ENCODE results near the gene RTN4R.

GRCh38 chr22:20291604-20292063, 23.5 kb upstream of the RTN4R start:
- TF ChIP-seq EZH2 (IDR thresholded peaks at IDR 0.05; ENCODE audit: borderline replicate concordance, low read depth, low read length, severe bottlenecking): no peak
- TF ChIP-seq CTCF (IDR thresholded peaks at IDR 0.05; ENCODE audit: borderline replicate concordance, extremely low read depth, low read length, poor library complexity, severe bottlenecking): no peak

Measured in DND-41 (cell line).